Putamen (tissue), 1 donor: ENCODE measurements around the gene FMNL2.

Source experiments
- DNase-seq: peaks from one replicate; pipeline ENCODE4 v3.0.0-alpha.2; 2016; ENCODE audit warnings: low spot score

The FMNL2 gene

GRCh38 chr2:152405206-152406118 is 70.5 kb downstream of the FMNL2 start:
- DNase-seq: no peak

DNA sequence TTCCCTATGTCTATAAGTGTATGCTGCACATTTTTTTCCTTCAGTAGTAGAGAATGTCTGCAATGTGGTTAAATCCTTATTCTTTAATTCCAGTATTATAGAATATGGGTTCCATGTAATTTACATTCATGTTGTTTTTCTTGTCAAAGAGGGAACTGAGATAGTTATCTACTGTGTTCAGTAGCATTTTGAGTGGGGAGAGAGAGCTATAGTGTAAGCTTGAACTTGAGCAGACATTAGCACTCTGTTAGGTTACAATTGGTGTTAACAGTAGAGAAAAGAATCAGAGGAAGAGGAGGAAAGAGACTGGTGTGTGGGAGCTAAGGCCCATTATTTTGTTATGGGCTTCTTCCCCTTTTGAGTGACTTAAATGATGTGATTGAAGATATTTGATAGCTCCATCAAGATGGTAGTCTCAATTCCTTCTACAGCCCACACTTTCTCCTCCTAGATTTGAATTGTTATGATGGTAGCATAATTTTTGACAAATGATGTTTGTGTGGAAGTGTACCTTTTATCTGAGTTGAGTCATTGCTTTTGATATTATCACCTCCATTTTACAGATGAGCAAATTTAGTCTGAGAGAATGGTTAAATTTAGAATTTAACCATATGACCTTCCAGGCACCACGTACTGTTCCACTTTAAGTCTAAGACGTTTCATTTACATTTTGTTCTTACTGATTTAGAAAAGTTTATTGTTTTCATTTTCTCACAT is 71.3 kb downstream of the FMNL2 start:
- no peak for DNase-seq

DNA sequence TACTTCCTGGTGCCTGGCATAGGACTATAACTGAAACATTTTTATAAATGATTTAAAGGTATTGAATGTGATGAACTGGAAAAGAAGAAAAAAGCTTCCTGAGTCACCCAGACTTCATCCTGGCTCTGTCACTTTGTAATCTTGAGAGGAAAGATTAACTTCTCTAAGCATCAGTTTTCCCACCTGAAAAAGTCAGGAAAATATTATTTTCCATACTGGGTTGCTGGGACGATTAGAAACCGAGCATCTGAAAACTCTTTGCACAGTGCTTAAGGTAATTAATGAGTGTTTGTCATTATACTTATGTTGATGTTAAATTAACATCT is 71.8 kb downstream of the FMNL2 start:
- no peak for DNase-seq

DNA sequence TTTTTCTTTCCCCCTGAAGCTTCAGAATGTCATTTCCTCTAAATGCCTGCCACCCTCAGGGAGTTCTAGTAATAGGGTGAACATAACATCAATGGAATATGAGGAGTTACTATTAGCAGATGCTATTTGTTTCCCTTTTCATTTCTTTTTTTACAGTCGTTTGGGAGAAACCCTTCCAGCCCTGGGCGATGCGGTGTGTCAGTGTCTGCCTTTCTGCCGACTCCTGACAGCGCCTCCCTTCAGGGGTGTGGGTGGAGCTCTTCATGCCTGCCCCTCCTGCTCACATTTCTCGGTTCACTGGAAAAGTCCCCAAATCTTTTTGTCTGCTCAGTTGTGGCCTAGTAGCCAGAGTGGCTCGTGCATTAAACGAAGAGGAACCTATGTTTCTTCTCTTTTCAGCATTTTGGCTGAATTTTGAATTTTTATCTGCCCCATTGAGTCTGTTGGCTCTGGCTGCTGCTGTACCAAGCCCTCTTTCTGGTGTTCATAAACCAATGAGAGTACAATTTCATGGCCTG is 72.3 kb downstream of the FMNL2 start:
- DNase-seq: peak; percentile 66

- DNase-seq: peak; percentile 77
Measured at GRCh38 chr2:152407806-152408205, 72.8 kb downstream of the FMNL2 start.

- no peak for DNase-seq
Measured at GRCh38 chr2:152408254-152408653, 73.3 kb downstream of the FMNL2 start.

DNA sequence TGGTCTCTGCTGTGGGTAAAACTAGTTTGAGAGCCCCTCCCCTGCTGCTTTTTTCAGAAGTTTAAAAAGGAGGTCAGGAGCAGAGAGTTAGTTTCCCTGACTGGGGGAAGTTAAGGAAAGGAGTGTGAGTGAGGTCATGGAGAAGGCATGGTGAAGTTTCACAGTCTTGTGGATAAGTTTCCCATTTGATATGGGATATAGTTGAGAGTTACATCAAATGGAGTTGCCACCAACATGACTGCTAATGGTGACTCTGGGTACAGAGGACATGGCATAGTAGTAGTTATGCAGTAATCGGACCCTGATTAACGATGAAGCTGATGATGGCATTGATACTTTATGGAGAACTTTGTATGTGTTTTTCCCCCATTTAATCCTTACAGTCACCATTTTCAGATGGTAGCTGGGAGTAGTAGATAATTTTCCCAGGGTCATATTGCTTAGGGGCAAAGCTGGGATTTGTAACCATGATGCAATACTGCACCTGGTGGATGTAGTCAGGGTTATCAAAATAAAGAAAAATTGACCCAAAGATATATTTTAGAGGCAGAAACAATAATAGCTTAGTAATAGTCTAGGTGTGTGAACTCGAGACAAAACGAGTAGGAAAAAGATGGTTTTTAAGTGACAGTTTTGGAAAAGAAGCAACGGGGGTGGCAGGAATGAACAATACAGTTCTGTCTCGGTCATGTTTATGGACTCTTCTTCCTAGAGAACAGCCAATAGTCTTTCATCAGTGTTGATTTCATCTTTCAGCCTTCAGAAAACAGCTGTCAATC is 74.6 kb downstream of the FMNL2 start:
- DNase-seq: no peak

DNA sequence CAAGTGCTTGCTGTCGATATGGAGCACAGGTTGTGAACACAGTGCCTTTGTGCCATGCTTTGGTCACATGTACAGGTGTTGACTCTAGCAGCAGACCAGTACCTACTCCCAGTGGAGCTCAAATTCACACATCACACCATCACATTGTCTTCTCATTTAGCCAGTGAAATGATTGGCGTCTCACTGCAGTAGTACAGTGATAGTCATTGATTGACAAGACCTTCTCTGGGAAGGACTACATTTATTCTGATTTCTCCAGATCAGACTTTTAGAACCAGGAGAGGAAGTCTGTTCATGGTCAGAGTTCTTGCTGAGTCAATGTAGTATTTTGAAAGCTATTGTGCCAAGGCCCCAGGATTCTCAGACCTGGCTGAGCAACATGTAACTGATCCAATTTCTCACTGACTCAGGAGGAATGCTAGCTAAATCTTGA is 75.2 kb downstream of the FMNL2 start:
- DNase-seq: no peak

GRCh38 chr2:152411154-152411553 is 76.2 kb downstream of the FMNL2 start:
- DNase-seq: no peak

DNA sequence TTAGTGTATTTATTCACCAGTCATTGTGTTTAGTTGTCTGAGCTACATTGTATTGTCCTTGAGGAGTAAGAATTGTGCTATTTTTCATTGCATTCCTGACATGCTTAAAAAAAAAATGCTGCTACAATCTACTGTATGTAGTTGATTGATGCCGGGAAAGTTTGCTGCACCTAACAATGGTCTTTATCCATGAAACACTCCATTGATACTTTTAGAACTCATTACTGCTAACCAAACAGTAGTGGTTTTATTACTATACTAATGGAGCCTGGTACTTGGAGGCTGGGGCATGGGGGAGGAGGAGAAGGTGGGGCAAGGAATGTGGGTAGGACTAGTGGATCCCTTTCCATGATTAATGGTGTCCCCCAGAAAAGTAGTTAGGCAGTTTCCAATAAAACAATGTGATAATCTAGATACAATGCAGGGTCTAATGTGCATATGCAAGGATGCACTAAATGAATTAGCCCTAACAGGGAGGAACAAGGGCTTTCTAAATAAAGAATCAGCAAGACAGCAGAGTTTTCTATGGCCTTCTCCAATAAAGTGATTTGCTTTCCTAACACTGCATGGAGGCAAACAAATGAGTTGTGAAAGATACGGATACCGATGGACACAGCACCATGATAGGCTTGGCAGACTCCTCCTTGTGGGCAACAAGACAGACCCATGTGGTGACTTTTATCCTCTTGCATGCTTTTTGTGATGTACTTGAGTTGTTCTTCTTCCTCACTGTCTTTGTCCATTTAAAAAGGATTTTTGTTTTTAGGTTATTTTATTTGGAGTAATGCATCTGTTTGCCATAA is 78.5 kb downstream of the FMNL2 start:
- no peak for DNase-seq

DNA sequence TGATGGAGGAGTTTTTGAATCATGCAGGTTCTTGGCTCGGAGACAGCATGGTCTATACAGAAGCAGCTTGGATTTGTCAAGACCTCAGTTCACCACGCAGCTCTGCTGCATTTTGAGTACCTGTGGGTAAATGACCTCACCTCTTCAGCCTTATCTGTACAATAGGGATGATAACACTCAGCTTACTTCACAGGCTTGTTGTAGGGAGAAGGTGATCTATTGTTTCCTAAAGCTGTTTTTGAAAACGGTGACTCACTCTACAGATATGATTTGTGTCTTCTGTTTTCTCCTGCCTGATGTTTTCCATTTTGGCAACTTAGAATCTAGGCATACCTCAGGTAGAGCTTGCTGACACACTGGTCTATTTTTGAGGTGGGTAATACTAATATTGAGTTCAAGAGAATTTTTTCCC is 80.3 kb downstream of the FMNL2 start:
- DNase-seq: no peak

- no peak for DNase-seq
Measured at GRCh38 chr2:152415796-152416195, 80.8 kb downstream of the FMNL2 start.

- peak; percentile 62 for DNase-seq
Measured at GRCh38 chr2:152418688-152419087, 83.7 kb downstream of the FMNL2 start.

GRCh38 chr2:152419944-152420343 is 85.0 kb downstream of the FMNL2 start:
- DNase-seq: no peak

DNA sequence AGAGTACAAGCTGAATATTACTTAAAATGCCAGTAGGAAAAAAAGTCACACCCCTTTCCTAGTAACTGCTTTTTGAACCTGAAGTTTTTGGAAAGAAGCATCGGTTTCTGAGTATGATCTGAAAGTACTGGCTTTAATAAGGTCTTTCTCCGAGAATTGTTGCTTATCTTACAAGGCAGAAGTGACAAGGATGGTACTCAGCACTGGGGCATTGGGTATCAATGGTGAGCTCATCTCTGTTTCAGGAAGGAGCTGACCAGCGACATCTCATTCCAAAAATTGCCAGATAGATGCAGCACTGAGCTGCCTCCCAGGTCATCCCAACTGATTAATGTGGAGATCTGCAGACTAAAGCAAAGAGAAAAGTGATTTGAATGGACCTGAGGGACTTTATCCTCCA is 85.4 kb downstream of the FMNL2 start:
- DNase-seq: no peak

- DNase-seq: no peak
Measured at GRCh38 chr2:152420936-152421335, 86.0 kb downstream of the FMNL2 start.

- no peak for DNase-seq
Measured at GRCh38 chr2:152421521-152422370, 86.8 kb downstream of the FMNL2 start.

GRCh38 chr2:152423684-152424083 is 88.7 kb downstream of the FMNL2 start:
- DNase-seq: no peak

GRCh38 chr2:152425765-152426727 is 91.1 kb downstream of the FMNL2 start:
- DNase-seq: no peak
